Karpas-422 (cell line): ENCODE data around the gene PVR. TPM values are rescaled to one million over a fixed set of nuclear protein-coding genes. Genes with fewer than 3 reads are reported as not detected.
A peak's percentile ranks its signal among the peaks of the same experiment; 100 is the strongest.

ENCODE experiments used
- DNase-seq: peaks from one replicate; pipeline ENCODE4 v3.0.0-alpha.2; 2015
- H2AFZ ChIP-seq: fragments of 200-600 bp; sonication (generic); 2 replicates; pipeline ENCODE4 v1.6.1; 2014; ENCODE audit warnings: antibody characterized with exemption, low read length, mixed read lengths
- H3K27ac ChIP-seq: fragments of 200-600 bp; sonication (generic); 2 replicates; pipeline ENCODE4 v1.5.1; 2014; ENCODE audit warnings: mild to moderate bottlenecking, low read length, moderate library complexity
- H3K27me3 ChIP-seq: fragments of 200-600 bp; sonication (generic); 2 replicates; pipeline ENCODE4 v1.6.1; 2014; ENCODE audit warnings: low read length, mixed read lengths
- H3K36me3 ChIP-seq: fragments of 200-600 bp; sonication (generic); 2 replicates; pipeline ENCODE4 v1.6.1; 2014; ENCODE audit warnings: low read length, mixed read lengths; ENCODE audit not compliant: insufficient read depth
- H3K4me1 ChIP-seq: fragments of 200-600 bp; sonication (generic); 2 replicates; pipeline ENCODE4 v1.6.1; 2014; ENCODE audit warnings: mild to moderate bottlenecking, low read length, mixed read lengths
- H3K4me2 ChIP-seq: fragments of 200-600 bp; sonication (generic); 2 replicates; pipeline ENCODE4 v1.6.1; 2014; ENCODE audit warnings: low read length, low read depth, mild to moderate bottlenecking; ENCODE audit not compliant: poor library complexity, severe bottlenecking
- H3K4me3 ChIP-seq: fragments of 200-600 bp; sonication (generic); 2 replicates; pipeline ENCODE4 v1.5.1; 2014; ENCODE audit warnings: mild to moderate bottlenecking, antibody characterized with exemption, low read length, mixed read lengths
- H3K79me2 ChIP-seq: fragments of 200-600 bp; sonication (generic); 2 replicates; pipeline ENCODE4 v1.6.1; 2014; ENCODE audit warnings: mild to moderate bottlenecking, low read length, mixed read lengths
- H3K9ac ChIP-seq: fragments of 200-600 bp; sonication (generic); 2 replicates; pipeline ENCODE4 v1.6.0; 2014; ENCODE audit warnings: low read length
- H3K9me2 ChIP-seq: fragments of 200-600 bp; sonication (generic), shearing (Covaris generic); replicated peaks from 2 replicates; pipeline ENCODE4 v1.6.0; 2014; ENCODE audit warnings: mild to moderate bottlenecking, low read length, moderate library complexity; ENCODE audit not compliant: insufficient read depth
- H3K9me3 ChIP-seq: fragments of 300-700, 200-600 bp; sonication (generic); 2 replicates; pipeline ENCODE4 v1.6.1; 2014; ENCODE audit warnings: low read length, mixed read lengths
- H4K20me1 ChIP-seq: fragments of 200-600 bp; sonication (generic); 2 replicates; pipeline ENCODE4 v1.6.1; 2014; ENCODE audit warnings: mild to moderate bottlenecking, antibody characterized with exemption, low read length, low read depth; ENCODE audit not compliant: insufficient read depth
- total RNA-seq: library from RNA; depleted of rRNA; stranded (reverse); fragments of >200 nt; shearing (Covaris generic); gene quantifications from 2 replicates; pipeline ENCODE4 v1.2.3, GENCODE V29; 2014; ENCODE audit warnings: low replicate concordance

Gene PVR
- total RNA-seq, 1 experiment from 2014 or later, result not detected

DNA sequence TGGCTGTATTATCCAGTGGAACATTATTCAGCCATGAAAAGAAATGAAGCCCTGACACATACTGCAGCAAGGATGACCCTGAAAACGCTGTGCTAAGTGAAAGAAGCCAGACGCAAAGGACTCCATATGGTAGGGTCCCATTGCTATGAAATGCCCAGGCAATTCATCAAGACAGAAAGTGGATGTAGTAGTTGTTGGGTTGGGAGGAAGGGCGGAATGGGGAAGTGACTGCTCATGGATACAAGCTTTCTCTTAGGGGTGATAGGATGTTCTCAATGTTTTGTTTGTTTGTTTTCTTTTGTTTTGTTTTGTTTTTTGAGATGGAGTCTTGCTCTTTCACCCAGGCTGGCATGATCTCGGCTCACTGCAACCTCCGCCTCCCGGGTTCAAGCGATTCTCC is 44.2 kb downstream of the PVR start:
- Histone ChIP-seq H3K9me3 (no peaks in the 10 kb centered on the region), H3K4me2 (no peak overlapping the region), H3K36me3 (no peaks in the 10 kb centered on the region), H3K4me3 (no peak overlapping the region), H3K79me2 (no peaks in the 10 kb centered on the region), H3K4me1 (peaks cover 6% of the 10 kb centered on the region), H2AFZ (no peak overlapping the region), H3K9ac (no peak overlapping the region), H3K27ac (no peak overlapping the region), H3K27me3 (no peaks in the 10 kb centered on the region), H4K20me1 (no peaks in the 10 kb centered on the region), H3K9me2 (no peaks in the 10 kb centered on the region)
- no peak for DNase-seq

- Histone ChIP-seq H3K4me2 (no peak overlapping the region), H3K27me3 (no peaks in the 10 kb centered on the region), H4K20me1 (no peaks in the 10 kb centered on the region), H3K9ac (no peak overlapping the region), H3K27ac (no peak overlapping the region), H3K79me2 (no peaks in the 10 kb centered on the region), H2AFZ (no peak overlapping the region), H3K36me3 (no peaks in the 10 kb centered on the region), H3K4me3 (no peak overlapping the region), H3K9me2 (no peaks in the 10 kb centered on the region), H3K9me3 (no peaks in the 10 kb centered on the region), H3K4me1 (peaks cover 6% of the 10 kb centered on the region)
- DNase-seq, result peak; percentile 82
Observed at GRCh38 chr19:44689290-44690130, 45.8 kb downstream of the PVR start.

DNA sequence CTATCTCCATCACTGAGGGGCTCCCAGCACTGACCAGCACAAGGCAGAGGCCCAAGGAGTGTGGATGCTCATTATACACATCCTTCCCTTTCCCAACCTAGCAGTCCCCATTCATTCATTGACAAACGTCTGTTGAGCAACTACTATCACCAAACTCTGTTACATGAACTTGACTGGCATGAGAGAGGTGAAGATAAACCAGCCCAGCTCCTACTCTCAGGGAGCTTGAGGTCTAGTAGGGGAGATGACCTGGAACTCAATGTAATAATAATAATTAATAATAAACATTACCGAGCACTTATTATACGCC is 46.4 kb downstream of the PVR start:
- no peak overlapping the region for H2AFZ ChIP-seq
- no peaks in the 10 kb centered on the region for H3K27me3 ChIP-seq
- H3K9ac ChIP-seq, result no peak overlapping the region
- H3K9me3 ChIP-seq, result no peaks in the 10 kb centered on the region
- no peaks in the 10 kb centered on the region for H3K9me2 ChIP-seq
- H3K27ac ChIP-seq, result no peak overlapping the region
- H3K4me1 ChIP-seq, result peaks cover 6% of the 10 kb centered on the region
- DNase-seq, result no peak
- no peaks in the 10 kb centered on the region for H3K36me3 ChIP-seq
- H3K4me3 ChIP-seq, result no peak overlapping the region
- H3K4me2 ChIP-seq, result no peak overlapping the region
- no peaks in the 10 kb centered on the region for H4K20me1 ChIP-seq
- no peaks in the 10 kb centered on the region for H3K79me2 ChIP-seq

- Histone ChIP-seq H3K79me2 (no peaks in the 10 kb centered on the region), H2AFZ (no peak overlapping the region), H3K36me3 (no peaks in the 10 kb centered on the region), H3K4me2 (no peak overlapping the region), H3K9ac (no peak overlapping the region), H3K4me1 (no peaks in the 10 kb centered on the region), H3K27ac (no peak overlapping the region), H3K9me2 (no peaks in the 10 kb centered on the region), H3K9me3 (no peaks in the 10 kb centered on the region), H3K4me3 (no peak overlapping the region), H3K27me3 (no peaks in the 10 kb centered on the region), H4K20me1 (no peaks in the 10 kb centered on the region)
- DNase-seq, result no peak
Observed at GRCh38 chr19:44692379-44692721, 48.6 kb downstream of the PVR start.

GRCh38 chr19:44694184-44694579 is 50.5 kb downstream of the PVR start:
- H3K9ac ChIP-seq, result no peak overlapping the region
- H3K36me3 ChIP-seq, result no peaks in the 10 kb centered on the region
- H3K4me2 ChIP-seq, result no peak overlapping the region
- no peak for DNase-seq
- no peaks in the 10 kb centered on the region for H3K27me3 ChIP-seq
- no peaks in the 10 kb centered on the region for H4K20me1 ChIP-seq
- no peaks in the 10 kb centered on the region for H3K4me1 ChIP-seq
- H2AFZ ChIP-seq, result no peak overlapping the region
- H3K9me3 ChIP-seq, result no peaks in the 10 kb centered on the region
- H3K27ac ChIP-seq, result no peak overlapping the region
- H3K79me2 ChIP-seq, result no peaks in the 10 kb centered on the region
- H3K9me2 ChIP-seq, result no peaks in the 10 kb centered on the region
- no peak overlapping the region for H3K4me3 ChIP-seq

- H3K9ac ChIP-seq, result no peak overlapping the region
- H4K20me1 ChIP-seq, result no peaks in the 10 kb centered on the region
- no peaks in the 10 kb centered on the region for H3K36me3 ChIP-seq
- H3K27me3 ChIP-seq, result no peaks in the 10 kb centered on the region
- H3K4me3 ChIP-seq, result no peak overlapping the region
- H3K79me2 ChIP-seq, result no peaks in the 10 kb centered on the region
- H3K4me2 ChIP-seq, result no peak overlapping the region
- H3K9me2 ChIP-seq, result no peaks in the 10 kb centered on the region
- no peaks in the 10 kb centered on the region for H3K9me3 ChIP-seq
- H2AFZ ChIP-seq, result no peak overlapping the region
- no peak for DNase-seq
- H3K4me1 ChIP-seq, result no peaks in the 10 kb centered on the region
- no peak overlapping the region for H3K27ac ChIP-seq
Observed at GRCh38 chr19:44696939-44697669, 53.4 kb downstream of the PVR start.

DNA sequence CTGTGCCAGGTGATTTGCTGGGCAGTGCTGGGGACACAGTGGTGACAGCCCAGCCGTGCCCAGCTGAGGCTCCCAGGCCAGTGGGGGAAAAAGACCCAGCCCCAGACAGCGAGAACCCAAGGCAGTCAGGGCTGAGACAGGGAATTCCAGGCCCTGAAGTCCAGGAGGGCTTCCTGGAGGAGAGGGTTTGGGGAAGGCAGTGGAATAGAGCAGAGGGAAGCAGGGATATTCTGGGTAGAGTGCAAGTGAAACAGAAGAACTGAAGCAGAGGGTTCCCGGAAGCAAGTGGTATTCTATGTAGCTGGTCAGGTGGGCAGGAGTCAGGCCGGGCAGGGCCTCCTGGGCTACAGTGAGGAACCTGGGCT is 53.9 kb downstream of the PVR start:
- H4K20me1 ChIP-seq, result no peaks in the 10 kb centered on the region
- H3K9me2 ChIP-seq, result no peaks in the 10 kb centered on the region

GRCh38 chr19:44698492-44699201 is 54.9 kb downstream of the PVR start, which contains the start of gene CEACAM16:
Gene CEACAM16 (plus strand): TSS chr19:44699151. CDS start chr19:44701457, 2,306 bp downstream.
- no peaks in the 10 kb centered on the region for H4K20me1 ChIP-seq
- no peak within 1 kb of the TSS for H3K9ac ChIP-seq
- H3K36me3 ChIP-seq, result no peaks in the 10 kb centered on the region
- no peak for DNase-seq
- H3K4me2 ChIP-seq, result no peak within 1 kb of the TSS
- no peak within 1 kb of the TSS for H2AFZ ChIP-seq
- H3K79me2 ChIP-seq, result no peaks in the 10 kb centered on the region
- no peaks in the 10 kb centered on the region for H3K9me3 ChIP-seq
- no peaks in the 10 kb centered on the region for H3K27me3 ChIP-seq
- no peaks in the 10 kb centered on the region for H3K4me1 ChIP-seq
- no peak within 1 kb of the TSS for H3K27ac ChIP-seq
- no peaks in the 10 kb centered on the region for H3K9me2 ChIP-seq
- H3K4me3 ChIP-seq, result no peak within 1 kb of the TSS

More for the DNA sequence above, 53.9 kb downstream of the PVR start:
- no peak overlapping the region for H3K4me3 ChIP-seq
- H2AFZ ChIP-seq, result no peak overlapping the region
- H3K4me1 ChIP-seq, result no peaks in the 10 kb centered on the region
- H3K27ac ChIP-seq, result no peak overlapping the region
- H3K36me3 ChIP-seq, result no peaks in the 10 kb centered on the region
- H3K9me3 ChIP-seq, result no peaks in the 10 kb centered on the region
- no peak overlapping the region for H3K9ac ChIP-seq
- H3K79me2 ChIP-seq, result no peaks in the 10 kb centered on the region
- H3K4me2 ChIP-seq, result no peak overlapping the region
- no peaks in the 10 kb centered on the region for H3K27me3 ChIP-seq
- no peak for DNase-seq
